SK-N-SH treated with all-trans-retinoic acid at 6 μM for 48 hours (cell line): ENCODE results near the gene PEAK3.

Experiments used
- ATAC-seq: fragments of 200-7000 bp; cut with Tn5 transposase; 3 replicates; pipeline ENCODE4 v1.9.1; 2020; ENCODE audit warnings: mild to moderate bottlenecking, moderate library complexity
- ARNTL ChIP-seq: fragments of 450-650 bp; formaldehyde crosslinking; IDR thresholded peaks from 2 replicates; pipeline ENCODE4 v1.5.0; 2020; ENCODE audit warnings: low read depth, mild to moderate bottlenecking, moderate library complexity, borderline replicate concordance
- BACH2 ChIP-seq: fragments of 250-450 bp; sonication (Bioruptor Pico); IDR thresholded peaks from 2 replicates; pipeline ENCODE4 v1.9.0; 2021; ENCODE audit warnings: mild to moderate bottlenecking, borderline replicate concordance
- CSDC2 ChIP-seq: fragments of 250-450 bp; sonication (Bioruptor Pico); IDR thresholded peaks from 2 replicates; pipeline ENCODE4 v1.5.0; 2020; ENCODE audit warnings: mild to moderate bottlenecking, moderate library complexity
- CSRNP3 ChIP-seq: fragments of 250-450 bp; sonication (Bioruptor Pico); IDR thresholded peaks from 2 replicates; pipeline ENCODE4 v1.5.1; 2021; ENCODE audit warnings: mild to moderate bottlenecking, moderate library complexity
- ESRRG ChIP-seq: fragments of 250-450 bp; sonication (Bioruptor Pico); IDR thresholded peaks from 2 replicates; pipeline ENCODE4 v1.6.1; 2021; ENCODE audit warnings: mild to moderate bottlenecking
- GLIS3 ChIP-seq: fragments of 250-450 bp; sonication (Bioruptor Pico); IDR thresholded peaks from 2 replicates; pipeline ENCODE4 v1.5.0; 2020; ENCODE audit warnings: mild to moderate bottlenecking, moderate library complexity
- ISL1 ChIP-seq: fragments of 250-450 bp; sonication (Bioruptor Pico); IDR thresholded peaks from 2 replicates; pipeline ENCODE4 v2.1.2; 2022; ENCODE audit warnings: mild to moderate bottlenecking, moderate library complexity
- OSR1 ChIP-seq: fragments of 250-450 bp; sonication (Bioruptor Pico); IDR thresholded peaks from 2 replicates; pipeline ENCODE4 v1.8.0; 2022; ENCODE audit warnings: moderate library complexity, mild to moderate bottlenecking, inconsistent platforms
- PPARA ChIP-seq: fragments of 250-450 bp; sonication (Bioruptor Pico); IDR thresholded peaks from 2 replicates; pipeline ENCODE4 v1.5.0; 2020; ENCODE audit warnings: mild to moderate bottlenecking, borderline replicate concordance
- SNAI2 ChIP-seq: fragments of 250-450 bp; sonication (Bioruptor Pico); IDR thresholded peaks from 2 replicates; pipeline ENCODE4 v1.5.0; 2020; ENCODE audit warnings: mild to moderate bottlenecking, moderate library complexity
- TCF4 ChIP-seq: fragments of 250-450 bp; sonication (Bioruptor Pico); IDR thresholded peaks from 2 replicates; pipeline ENCODE4 v1.8.0; 2021; ENCODE audit warnings: mild to moderate bottlenecking, moderate library complexity, borderline replicate concordance
- TOX ChIP-seq: fragments of 250-450 bp; sonication (Bioruptor Pico); IDR thresholded peaks from 2 replicates; pipeline ENCODE4 v1.8.0; 2021; ENCODE audit warnings: mild to moderate bottlenecking, moderate library complexity, borderline replicate concordance
- ZC3H10 ChIP-seq: fragments of 250-450 bp; sonication (Bioruptor Pico); IDR thresholded peaks from 2 replicates; pipeline ENCODE4 v1.5.1; 2021; ENCODE audit warnings: mild to moderate bottlenecking, moderate library complexity
- ZFP30 ChIP-seq: fragments of 450-650 bp; formaldehyde crosslinking; IDR thresholded peaks from 2 replicates; pipeline ENCODE4 v1.5.0; 2022; ENCODE audit warnings: mild to moderate bottlenecking, moderate library complexity
- ZNF70 ChIP-seq: fragments of 450-650 bp; formaldehyde crosslinking; IDR thresholded peaks from 2 replicates; pipeline ENCODE4 v1.5.0; 2020; ENCODE audit warnings: mild to moderate bottlenecking, moderate library complexity
- ZNF8 ChIP-seq: fragments of 450-650 bp; formaldehyde crosslinking; IDR thresholded peaks from 2 replicates; pipeline ENCODE4 v1.5.0; 2020; ENCODE audit warnings: mild to moderate bottlenecking, moderate library complexity
- TF ChIP-seq, protein P1 (sequence below): fragments of 250-450 bp; sonication (Bioruptor Pico); IDR thresholded peaks from 2 replicates; pipeline ENCODE4 v1.8.0; 2021; ENCODE audit warnings: low read depth, mild to moderate bottlenecking, moderate library complexity, borderline replicate concordance
- TF ChIP-seq, protein P2 (sequence below): fragments of 250-450 bp; sonication (Bioruptor Pico); IDR thresholded peaks from 2 replicates; pipeline ENCODE4 v1.5.1; 2020; ENCODE audit warnings: low read depth, mild to moderate bottlenecking, moderate library complexity
- TF ChIP-seq, protein P3 (sequence below): fragments of 250-450 bp; sonication (Bioruptor Pico); IDR thresholded peaks from 2 replicates; pipeline ENCODE4 v1.5.0; 2020; ENCODE audit warnings: mild to moderate bottlenecking, moderate library complexity
- TF ChIP-seq, protein P4 (sequence below): fragments of 250-450 bp; sonication (Bioruptor Pico); IDR thresholded peaks from 2 replicates; pipeline ENCODE4 v1.8.0; 2020; ENCODE audit warnings: mild to moderate bottlenecking, moderate library complexity, borderline replicate concordance

Gene PEAK3

GRCh38 chr19:2329149-2329478 is 47.1 kb upstream of the PEAK3 start:
- TF ChIP-seq OSR1 (no peak), ZFP30 (CRISPR knock-in tag) (no peak), BACH2 (CRISPR knock-in tag) (no peak), PPARA (CRISPR knock-in tag) (no peak), ZNF8 (CRISPR knock-in tag) (no peak)
- TF ChIP-seq, protein P1, sequence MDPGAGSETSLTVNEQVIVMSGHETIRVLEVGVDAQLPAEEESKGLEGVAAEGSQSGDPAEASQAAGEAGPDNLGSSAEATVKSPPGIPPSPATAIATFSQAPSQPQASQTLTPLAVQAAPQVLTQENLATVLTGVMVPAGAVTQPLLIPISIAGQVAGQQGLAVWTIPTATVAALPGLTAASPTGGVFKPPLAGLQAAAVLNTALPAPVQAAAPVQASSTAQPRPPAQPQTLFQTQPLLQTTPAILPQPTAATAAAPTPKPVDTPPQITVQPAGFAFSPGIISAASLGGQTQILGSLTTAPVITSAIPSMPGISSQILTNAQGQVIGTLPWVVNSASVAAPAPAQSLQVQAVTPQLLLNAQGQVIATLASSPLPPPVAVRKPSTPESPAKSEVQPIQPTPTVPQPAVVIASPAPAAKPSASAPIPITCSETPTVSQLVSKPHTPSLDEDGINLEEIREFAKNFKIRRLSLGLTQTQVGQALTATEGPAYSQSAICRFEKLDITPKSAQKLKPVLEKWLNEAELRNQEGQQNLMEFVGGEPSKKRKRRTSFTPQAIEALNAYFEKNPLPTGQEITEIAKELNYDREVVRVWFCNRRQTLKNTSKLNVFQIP (CRISPR knock-in tag) = no peak
- peak; percentile 10; the same call in 2 of the 3 replicates for ATAC-seq

DNA sequence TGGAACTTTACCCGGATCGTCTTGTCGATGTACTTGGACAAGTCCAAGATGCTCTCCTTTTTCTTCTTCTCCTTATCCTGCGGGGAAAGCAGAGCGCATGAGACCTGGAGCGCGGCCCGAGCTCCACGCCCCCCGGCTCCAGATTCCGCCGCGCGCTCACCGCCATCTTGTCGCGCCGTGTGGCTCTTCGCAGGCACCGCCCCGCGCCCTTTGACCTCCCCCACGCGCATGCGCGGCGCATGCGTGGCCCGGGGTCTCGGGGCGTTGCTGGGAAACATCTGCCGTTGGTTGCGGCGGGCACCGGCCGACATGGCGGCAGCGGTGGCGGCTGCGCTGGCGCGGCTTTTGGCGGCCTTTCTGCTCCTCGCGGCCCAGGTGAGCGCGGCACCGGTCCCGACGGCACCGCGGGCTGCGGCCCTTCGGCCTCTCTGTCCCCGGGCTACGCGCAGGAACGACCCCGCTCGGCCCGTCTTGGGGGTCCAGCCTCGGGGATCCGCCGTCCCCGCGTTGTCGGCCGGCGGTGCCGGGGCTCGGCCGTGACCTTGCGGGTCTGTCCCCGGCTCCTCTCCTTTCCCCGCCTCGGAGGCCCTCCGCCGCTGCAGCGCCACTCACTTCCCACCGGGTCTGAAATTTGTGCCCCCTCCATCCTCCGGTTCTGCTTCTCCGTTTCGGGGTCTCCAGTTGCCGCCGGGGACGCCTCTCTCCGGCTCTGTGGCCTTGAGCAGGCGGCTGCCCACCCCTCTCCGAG is 46.6 kb upstream of the PEAK3 start, which contains the start of the genes LSM7 and SPPL2B:
LSM7 (minus strand) TSS at position 186 of the 748 bp plus-strand sequence; CDS start at position 166, 20 bp downstream.
SPPL2B (plus strand) TSS at position 284 of the 748 bp plus-strand sequence; CDS start at position 310, 26 bp downstream.
- ATAC-seq = peak; percentile 87
- TF ChIP-seq GLIS3 = no peak
- TF ChIP-seq ZC3H10 (CRISPR knock-in tag) = no peak
- no peak for TF ChIP-seq CSRNP3
- TF ChIP-seq ZFP30 (CRISPR knock-in tag) = no peak
- TF ChIP-seq OSR1 = no peak
- TF ChIP-seq ARNTL (CRISPR knock-in tag) = no peak
- no peak for TF ChIP-seq ESRRG (CRISPR knock-in tag)
- TF ChIP-seq ZNF70 (CRISPR knock-in tag) = no peak
- TF ChIP-seq ISL1 (CRISPR knock-in tag) = no peak
- TF ChIP-seq, protein P2, sequence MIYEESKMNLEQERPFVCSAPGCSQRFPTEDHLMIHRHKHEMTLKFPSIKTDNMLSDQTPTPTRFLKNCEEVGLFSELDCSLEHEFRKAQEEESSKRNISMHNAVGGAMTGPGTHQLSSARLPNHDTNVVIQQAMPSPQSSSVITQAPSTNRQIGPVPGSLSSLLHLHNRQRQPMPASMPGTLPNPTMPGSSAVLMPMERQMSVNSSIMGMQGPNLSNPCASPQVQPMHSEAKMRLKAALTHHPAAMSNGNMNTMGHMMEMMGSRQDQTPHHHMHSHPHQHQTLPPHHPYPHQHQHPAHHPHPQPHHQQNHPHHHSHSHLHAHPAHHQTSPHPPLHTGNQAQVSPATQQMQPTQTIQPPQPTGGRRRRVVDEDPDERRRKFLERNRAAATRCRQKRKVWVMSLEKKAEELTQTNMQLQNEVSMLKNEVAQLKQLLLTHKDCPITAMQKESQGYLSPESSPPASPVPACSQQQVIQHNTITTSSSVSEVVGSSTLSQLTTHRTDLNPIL (CRISPR knock-in tag) = no peak
- TF ChIP-seq, protein P1 (CRISPR knock-in tag) = no peak
- TF ChIP-seq TCF4 = no peak
- TF ChIP-seq ZNF8 (CRISPR knock-in tag) = no peak
- TF ChIP-seq CSDC2 (CRISPR knock-in tag) = no peak

DNA sequence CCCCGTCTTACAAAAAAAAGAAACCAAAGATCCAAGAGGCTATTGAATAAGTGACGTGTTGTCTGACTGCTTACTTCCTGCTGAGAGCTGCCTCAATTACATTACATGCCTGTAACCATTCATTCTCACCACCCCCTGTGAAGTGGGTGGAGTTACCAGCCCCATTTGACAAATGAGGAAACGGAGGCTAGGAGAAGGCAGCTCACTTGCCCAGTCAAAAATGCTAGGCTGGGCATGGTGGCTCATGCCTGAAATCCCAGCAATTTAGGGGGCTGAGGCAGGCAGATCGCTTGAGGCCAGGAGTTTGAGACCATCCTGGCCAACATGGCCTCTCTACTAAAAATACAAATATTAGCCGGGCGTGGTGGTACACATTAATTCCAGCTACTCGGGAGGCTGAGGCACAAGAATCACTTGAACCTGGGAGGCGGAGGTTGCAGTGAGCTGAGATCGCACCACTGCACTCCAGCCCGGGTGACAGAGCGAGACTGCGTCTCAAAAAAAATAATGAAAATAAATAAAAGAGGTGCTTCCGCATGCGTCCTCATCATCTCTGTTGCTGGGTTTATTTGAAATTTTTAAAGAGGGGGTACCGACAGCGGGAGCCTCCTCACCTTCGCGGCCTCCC is 45.9 kb upstream of the PEAK3 start:
- peak; percentile 60 for ATAC-seq
- no peak for TF ChIP-seq TOX
- TF ChIP-seq SNAI2 (CRISPR knock-in tag) = no peak
- no peak for TF ChIP-seq ZNF8 (CRISPR knock-in tag)
- TF ChIP-seq, protein P2 (CRISPR knock-in tag) = no peak
- TF ChIP-seq GLIS3 = no peak
- TF ChIP-seq, protein P3, sequence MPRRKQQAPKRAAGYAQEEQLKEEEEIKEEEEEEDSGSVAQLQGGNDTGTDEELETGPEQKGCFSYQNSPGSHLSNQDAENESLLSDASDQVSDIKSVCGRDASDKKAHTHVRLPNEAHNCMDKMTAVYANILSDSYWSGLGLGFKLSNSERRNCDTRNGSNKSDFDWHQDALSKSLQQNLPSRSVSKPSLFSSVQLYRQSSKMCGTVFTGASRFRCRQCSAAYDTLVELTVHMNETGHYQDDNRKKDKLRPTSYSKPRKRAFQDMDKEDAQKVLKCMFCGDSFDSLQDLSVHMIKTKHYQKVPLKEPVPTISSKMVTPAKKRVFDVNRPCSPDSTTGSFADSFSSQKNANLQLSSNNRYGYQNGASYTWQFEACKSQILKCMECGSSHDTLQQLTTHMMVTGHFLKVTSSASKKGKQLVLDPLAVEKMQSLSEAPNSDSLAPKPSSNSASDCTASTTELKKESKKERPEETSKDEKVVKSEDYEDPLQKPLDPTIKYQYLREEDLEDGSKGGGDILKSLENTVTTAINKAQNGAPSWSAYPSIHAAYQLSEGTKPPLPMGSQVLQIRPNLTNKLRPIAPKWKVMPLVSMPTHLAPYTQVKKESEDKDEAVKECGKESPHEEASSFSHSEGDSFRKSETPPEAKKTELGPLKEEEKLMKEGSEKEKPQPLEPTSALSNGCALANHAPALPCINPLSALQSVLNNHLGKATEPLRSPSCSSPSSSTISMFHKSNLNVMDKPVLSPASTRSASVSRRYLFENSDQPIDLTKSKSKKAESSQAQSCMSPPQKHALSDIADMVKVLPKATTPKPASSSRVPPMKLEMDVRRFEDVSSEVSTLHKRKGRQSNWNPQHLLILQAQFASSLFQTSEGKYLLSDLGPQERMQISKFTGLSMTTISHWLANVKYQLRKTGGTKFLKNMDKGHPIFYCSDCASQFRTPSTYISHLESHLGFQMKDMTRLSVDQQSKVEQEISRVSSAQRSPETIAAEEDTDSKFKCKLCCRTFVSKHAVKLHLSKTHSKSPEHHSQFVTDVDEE (CRISPR knock-in tag) = no peak
- TF ChIP-seq, protein P4, sequence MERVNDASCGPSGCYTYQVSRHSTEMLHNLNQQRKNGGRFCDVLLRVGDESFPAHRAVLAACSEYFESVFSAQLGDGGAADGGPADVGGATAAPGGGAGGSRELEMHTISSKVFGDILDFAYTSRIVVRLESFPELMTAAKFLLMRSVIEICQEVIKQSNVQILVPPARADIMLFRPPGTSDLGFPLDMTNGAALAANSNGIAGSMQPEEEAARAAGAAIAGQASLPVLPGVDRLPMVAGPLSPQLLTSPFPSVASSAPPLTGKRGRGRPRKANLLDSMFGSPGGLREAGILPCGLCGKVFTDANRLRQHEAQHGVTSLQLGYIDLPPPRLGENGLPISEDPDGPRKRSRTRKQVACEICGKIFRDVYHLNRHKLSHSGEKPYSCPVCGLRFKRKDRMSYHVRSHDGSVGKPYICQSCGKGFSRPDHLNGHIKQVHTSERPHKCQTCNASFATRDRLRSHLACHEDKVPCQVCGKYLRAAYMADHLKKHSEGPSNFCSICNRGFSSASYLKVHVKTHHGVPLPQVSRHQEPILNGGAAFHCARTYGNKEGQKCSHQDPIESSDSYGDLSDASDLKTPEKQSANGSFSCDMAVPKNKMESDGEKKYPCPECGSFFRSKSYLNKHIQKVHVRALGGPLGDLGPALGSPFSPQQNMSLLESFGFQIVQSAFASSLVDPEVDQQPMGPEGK (CRISPR knock-in tag) = no peak
- no peak for TF ChIP-seq OSR1
- TF ChIP-seq BACH2 (CRISPR knock-in tag) = no peak
- TF ChIP-seq CSDC2 (CRISPR knock-in tag) = no peak
- TF ChIP-seq ESRRG (CRISPR knock-in tag) = no peak
- TF ChIP-seq PPARA (CRISPR knock-in tag) = no peak
